Stimulated activated CD4-positive, alpha-beta T cell treated with anti-CD3 and anti-CD28 coated beads, Interleukin-1b, Interleukin-23, amount 100 ng/mL, for 1 hour (primary cell): ENCODE measurements around the gene CCL1.
A peak's percentile ranks its signal among the peaks of the same experiment; 100 is the strongest.

Source experiments
- DNase-seq, 2 donors: peaks; one replicate each; pipeline ENCODE4 v3.0.0-alpha.2; 2020; ENCODE audit warnings: low read depth in 2 of 2

CCL1 gene

GRCh38 chr17:34383216-34383615, 20.2 kb upstream of the CCL1 start:
- DNase-seq: no peak

GRCh38 chr17:34382621-34383124, 19.6 kb upstream of the CCL1 start:
- no peak for DNase-seq

GRCh38 chr17:34379868-34380267, 16.8 kb upstream of the CCL1 start:
- no peak for DNase-seq

GRCh38 chr17:34378664-34379101, 15.7 kb upstream of the CCL1 start:
- DNase-seq: no peak

- DNase-seq: no peak
Measured at GRCh38 chr17:34377078-34377823, 14.2 kb upstream of the CCL1 start.

GRCh38 chr17:34375426-34375997, 12.5 kb upstream of the CCL1 start:
- DNase-seq: no peak

GRCh38 chr17:34374457-34374856, 11.4 kb upstream of the CCL1 start:
- DNase-seq: no peak

- no peak for DNase-seq
Measured at GRCh38 chr17:34371405-34372100, 8.5 kb upstream of the CCL1 start.

GRCh38 chr17:34370997-34371395, 8.0 kb upstream of the CCL1 start:
- no peak for DNase-seq

- no peak for DNase-seq
Measured at GRCh38 chr17:34370376-34370996, 7.5 kb upstream of the CCL1 start.

GRCh38 chr17:34369571-34369970, 6.5 kb upstream of the CCL1 start:
- no peak for DNase-seq

- no peak for DNase-seq
Measured at GRCh38 chr17:34368946-34369500, 6.0 kb upstream of the CCL1 start.

- no peak for DNase-seq
Measured at GRCh38 chr17:34368196-34368945, 5.3 kb upstream of the CCL1 start.

- DNase-seq: no peak
Measured at GRCh38 chr17:34367486-34368195, 4.6 kb upstream of the CCL1 start.

- DNase-seq: no peak
Measured at GRCh38 chr17:34366529-34367107, 3.6 kb upstream of the CCL1 start.

GRCh38 chr17:34366010-34366409, 3.0 kb upstream of the CCL1 start:
- no peak for DNase-seq

GRCh38 chr17:34365340-34365739, 2.3 kb upstream of the CCL1 start:
- no peak for DNase-seq

- no peak for DNase-seq
Measured at GRCh38 chr17:34364751-34365150, 1.7 kb upstream of the CCL1 start.

GRCh38 chr17:34361478-34362061, 1.5 kb downstream of the CCL1 start:
- DNase-seq: peak in 1 of 2 donors; percentile 14
